HepG2 (cell line): ENCODE measurements around the gene AP4S1. TPM values are rescaled to one million over a fixed set of nuclear protein-coding genes. Genes with fewer than 3 reads are reported as not detected.

Experiments used
- DPF2 ChIP-seq: sonication (generic); formaldehyde crosslinking; IDR thresholded peaks from 2 replicates; pipeline ENCODE4 v1.4.0; 2020; ENCODE audit warnings: mild to moderate bottlenecking, low read depth, missing genetic modification reagents, borderline replicate concordance
- FOSL2 ChIP-seq: sonication (generic); formaldehyde crosslinking; IDR thresholded peaks from 2 replicates; pipeline ENCODE4 v1.4.0; 2020; ENCODE audit warnings: missing genetic modification reagents
- FOXA1 ChIP-seq, 2 experiments: fragments of 450-650 bp in 1 of 2; sonication (generic) in 1 of 2; formaldehyde crosslinking in 1 of 2; IDR thresholded peaks; 2 replicates each; pipeline versions ENCODE4 v1.4.0 to v1.6.1; 2016 to 2020; ENCODE audit warnings: missing genetic modification reagents in 1 of 2
- FOXJ3 ChIP-seq: sonication (generic); formaldehyde crosslinking; IDR thresholded peaks from 2 replicates; pipeline ENCODE4 v1.4.0; 2020; ENCODE audit warnings: missing genetic modification reagents, mild to moderate bottlenecking, borderline replicate concordance
- GTF2F1 ChIP-seq: fragments of 150-350 bp; IDR thresholded peaks from 2 replicates; pipeline ENCODE4 v1.6.1; 2014; ENCODE audit warnings: low read length
- HOXA7 ChIP-seq: sonication (generic); formaldehyde crosslinking; IDR thresholded peaks from 2 replicates; pipeline ENCODE4 v1.8.1; 2022; ENCODE audit warnings: mild to moderate bottlenecking, missing genetic modification reagents, moderate library complexity
- IRF2 ChIP-seq: IDR thresholded peaks from 2 replicates; pipeline ENCODE4 v1.6.1; 2018; ENCODE audit warnings: missing genetic modification reagents, missing compliant biosample characterization
- KLF6 ChIP-seq: IDR thresholded peaks from 2 replicates; pipeline ENCODE4 v1.8.0; 2016; ENCODE audit warnings: missing biosample characterization, missing genetic modification reagents
- NFIC ChIP-seq: IDR thresholded peaks from 2 replicates; pipeline ENCODE4 v1.6.1; 2012; ENCODE audit warnings: mild to moderate bottlenecking, low read length, inconsistent platforms
- NRL ChIP-seq: sonication (generic); formaldehyde crosslinking; IDR thresholded peaks from 2 replicates; pipeline ENCODE4 v1.5.0; 2020; ENCODE audit warnings: missing genetic modification reagents, mild to moderate bottlenecking, moderate library complexity, borderline replicate concordance
- PITX1 ChIP-seq: sonication (generic); formaldehyde crosslinking; IDR thresholded peaks from 2 replicates; pipeline ENCODE4 v1.5.1; 2020; ENCODE audit warnings: mild to moderate bottlenecking, missing genetic modification reagents
- PPARG ChIP-seq: conservative IDR thresholded peaks from 2 replicates; pipeline ENCODE4 v1.6.1; 2016; ENCODE audit warnings: missing biosample characterization, missing genetic modification reagents
- SALL2 ChIP-seq: sonication (generic); formaldehyde crosslinking; IDR thresholded peaks from 2 replicates; pipeline ENCODE4 v1.8.1; 2023; ENCODE audit warnings: mild to moderate bottlenecking, missing genetic modification reagents, inconsistent platforms
- SMAD9 ChIP-seq: sonication (generic); formaldehyde crosslinking; IDR thresholded peaks from 2 replicates; pipeline ENCODE4 v1.5.1; 2020; ENCODE audit warnings: mild to moderate bottlenecking, missing genetic modification reagents
- SMARCC2 ChIP-seq: fragments of 450-650 bp; IDR thresholded peaks from 2 replicates; pipeline ENCODE4 v1.6.1; 2017; ENCODE audit warnings: antibody characterized with exemption, mild to moderate bottlenecking
- TARDBP ChIP-seq: sonication (generic); formaldehyde crosslinking; IDR thresholded peaks from 2 replicates; pipeline ENCODE4 v1.8.0; 2022; ENCODE audit warnings: mild to moderate bottlenecking, missing genetic modification reagents
- ZBTB10 ChIP-seq: sonication (generic); formaldehyde crosslinking; IDR thresholded peaks from 2 replicates; pipeline ENCODE4 v1.4.0; 2020; ENCODE audit warnings: missing genetic modification reagents, borderline replicate concordance
- ZHX1 ChIP-seq: sonication (generic); formaldehyde crosslinking; IDR thresholded peaks from 2 replicates; pipeline ENCODE4 v1.8.1; 2022; ENCODE audit warnings: low read depth, mild to moderate bottlenecking, missing genetic modification reagents
- ZKSCAN8 ChIP-seq: IDR thresholded peaks from 2 replicates; pipeline ENCODE4 v1.6.1; 2016; ENCODE audit warnings: borderline replicate concordance, missing genetic modification reagents, missing compliant biosample characterization
- ZNF292 ChIP-seq: sonication (generic); formaldehyde crosslinking; IDR thresholded peaks from 2 replicates; pipeline ENCODE4 v1.8.1; 2022; ENCODE audit warnings: mild to moderate bottlenecking, low read depth, missing genetic modification reagents, borderline replicate concordance
- ZNF30 ChIP-seq: sonication (generic); formaldehyde crosslinking; IDR thresholded peaks from 2 replicates; pipeline ENCODE4 v1.5.0; 2020; ENCODE audit warnings: mild to moderate bottlenecking, missing genetic modification reagents
- ZNF33B ChIP-seq: sonication (generic); formaldehyde crosslinking; IDR thresholded peaks from 2 replicates; pipeline ENCODE4 v1.5.1; 2020; ENCODE audit warnings: mild to moderate bottlenecking, missing genetic modification reagents
- ZNF563 ChIP-seq: sonication (generic); formaldehyde crosslinking; IDR thresholded peaks from 2 replicates; pipeline ENCODE4 v1.8.0; 2022; ENCODE audit warnings: mild to moderate bottlenecking, moderate library complexity, missing genetic modification reagents
- ZNF567 ChIP-seq: sonication (generic); formaldehyde crosslinking; IDR thresholded peaks from 2 replicates; pipeline ENCODE4 v1.8.1; 2023; ENCODE audit warnings: mild to moderate bottlenecking, missing genetic modification reagents, borderline replicate concordance
- ZNF598 ChIP-seq: sonication (generic); formaldehyde crosslinking; IDR thresholded peaks from 2 replicates; pipeline ENCODE4 v1.5.1; 2020; ENCODE audit warnings: mild to moderate bottlenecking, missing genetic modification reagents, borderline replicate concordance
- ZSCAN25 ChIP-seq: sonication (generic); formaldehyde crosslinking; IDR thresholded peaks from 2 replicates; pipeline ENCODE4 v1.8.0; 2022; ENCODE audit warnings: mild to moderate bottlenecking, missing genetic modification reagents
- polyA plus RNA-seq, 8 experiments: library from polyadenylated mRNA; depleted of rRNA in 3 of 8; stranded (reverse) in 7 of 8; unstranded in 1 of 8; fragments of >200 nt; fragmentation: Illumina TruSeq in 4 of 8; extraction: Trizol in 4 of 8; gene quantifications; 2 replicates each; pipeline versions ENCODE4 v1.2.1 to v1.2.3, GENCODE V29; 2011 to 2016; ENCODE audit warnings: low read depth in 4 of 8, missing spikeins in 1 of 8, mixed read lengths in 1 of 8; ENCODE audit not compliant: insufficient read depth in 1 of 8
- total RNA-seq, 5 experiments: library from RNA; depleted of rRNA; stranded (reverse); fragments of >200 nt; fragmentation: Illumina TruSeq; extraction: Trizol; gene quantifications; 2 replicates each; pipeline ENCODE4 v1.2.3, GENCODE V29; 2016; ENCODE audit warnings: low read depth in 1 of 5

AP4S1 gene
- total and polyA plus RNA-seq, 2 of the 13 experiments (the other 11 are each of a cell fraction or from before 2014, with no cell fraction given), result 3.9 to 21.1 TPM

GRCh38 chr14:31025367-31026076 is at the start of gene AP4S1 (continued):
- TF ChIP-seq ZNF30 (CRISPR knock-in tag) (0 out of 2 replicates have a peak, but pooled peaks have one; percentile 76), TARDBP (peak; percentile 31), FOXA1 (IDR thresholded peaks at IDR 0.05) (no peak), FOXA1 (CRISPR knock-in tag; IDR thresholded peaks at IDR 0.05) (no peak; the same call in 1 of the 2 replicates), NFIC (no peak), ZNF598 (CRISPR knock-in tag) (peak; percentile 91; the same call in 1 of the 2 replicates), ZNF33B (CRISPR knock-in tag) (peak; percentile 95), ZNF292 (CRISPR knock-in tag) (peak; percentile 58; the same call in 1 of the 2 replicates), IRF2 (CRISPR knock-in tag) (peak; percentile 86), SALL2 (CRISPR knock-in tag) (0 out of 2 replicates have a peak, but pooled peaks have one; percentile 5), ZNF563 (CRISPR knock-in tag) (peak; percentile 94), SMARCC2 (no peak), ZBTB10 (CRISPR knock-in tag) (peak; percentile 86; the same call in 1 of the 2 replicates), DPF2 (peak; percentile 3; the same call in 1 of the 2 replicates), ZNF567 (CRISPR knock-in tag) (peak; percentile 49; the same call in 1 of the 2 replicates), ZHX1 (CRISPR knock-in tag) (no peak), PITX1 (CRISPR knock-in tag) (peak; percentile 65), NRL (CRISPR knock-in tag) (peak; percentile 98), PPARG (CRISPR knock-in tag) (peak; percentile 47; the same call in 1 of the 2 replicates), ZSCAN25 (CRISPR knock-in tag) (no peak; the same call in 1 of the 2 replicates), ZKSCAN8 (CRISPR knock-in tag) (peak; percentile 60; the same call in 1 of the 2 replicates), HOXA7 (CRISPR knock-in tag) (no peak), KLF6 (CRISPR knock-in tag) (peak; percentile 77), GTF2F1 (peak; percentile 24; the same call in 1 of the 2 replicates), FOXJ3 (no peak), SMAD9 (peak; percentile 94), FOSL2 (CRISPR knock-in tag) (peak; percentile 32)
